ENCODE results near the gene ACAD8.

ACAD8 gene

GRCh38 chr11:134253188-134253993 lies at the start of gene ACAD8, which contains the start of gene THYN1:
Gene ACAD8 (plus strand): TSS chr11:134253568. CDS start chr11:134253601, 33 bp downstream.
Gene THYN1 (minus strand): TSS chr11:134253352. CDS start chr11:134252882, 470 bp downstream.
- DNase-seq (ENCODE audit: low read depth), result peak; percentile 74

DNA sequence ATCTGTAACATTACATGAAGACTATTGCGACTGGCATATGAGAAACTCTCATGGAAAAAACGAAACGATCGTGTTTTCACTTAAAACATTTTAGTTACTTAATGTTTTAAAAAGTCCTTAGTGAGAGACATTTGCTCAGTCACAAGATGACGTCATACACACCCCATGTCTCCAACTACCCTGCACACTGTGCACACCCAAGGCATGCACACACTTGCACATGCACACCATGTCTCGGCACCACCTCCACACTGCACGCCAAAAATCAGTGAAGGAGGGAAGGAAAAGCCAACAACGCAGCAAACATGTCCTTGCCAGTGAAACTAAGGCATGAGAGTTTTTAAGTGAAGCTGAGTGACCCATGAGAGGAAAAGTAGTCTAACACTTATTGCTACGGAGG lies 47.6 kb upstream of the ACAD8 start:
- no peak for DNase-seq (ENCODE audit: low read depth)

DNA sequence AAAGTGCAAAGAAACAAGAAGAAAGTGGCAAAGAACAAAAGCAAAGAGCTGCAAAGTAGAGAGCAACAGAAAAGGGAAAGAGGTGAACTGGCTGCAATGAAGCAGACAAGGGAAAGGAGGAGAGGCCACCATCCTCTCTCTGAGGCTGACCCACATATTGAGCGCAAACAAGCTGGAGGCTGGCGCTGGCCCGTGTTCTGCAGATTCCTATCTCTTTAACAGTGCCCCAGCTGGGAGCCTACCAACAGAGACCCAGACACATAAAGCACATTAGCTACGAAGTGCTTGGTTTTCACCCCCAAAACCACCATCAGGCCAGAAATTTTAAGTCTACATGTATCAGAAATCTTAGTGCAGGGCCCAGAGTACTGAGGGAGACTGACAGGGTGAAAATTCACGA lies 47.2 kb upstream of the ACAD8 start:
- no peak for DNase-seq (ENCODE audit: low read depth)

DNA sequence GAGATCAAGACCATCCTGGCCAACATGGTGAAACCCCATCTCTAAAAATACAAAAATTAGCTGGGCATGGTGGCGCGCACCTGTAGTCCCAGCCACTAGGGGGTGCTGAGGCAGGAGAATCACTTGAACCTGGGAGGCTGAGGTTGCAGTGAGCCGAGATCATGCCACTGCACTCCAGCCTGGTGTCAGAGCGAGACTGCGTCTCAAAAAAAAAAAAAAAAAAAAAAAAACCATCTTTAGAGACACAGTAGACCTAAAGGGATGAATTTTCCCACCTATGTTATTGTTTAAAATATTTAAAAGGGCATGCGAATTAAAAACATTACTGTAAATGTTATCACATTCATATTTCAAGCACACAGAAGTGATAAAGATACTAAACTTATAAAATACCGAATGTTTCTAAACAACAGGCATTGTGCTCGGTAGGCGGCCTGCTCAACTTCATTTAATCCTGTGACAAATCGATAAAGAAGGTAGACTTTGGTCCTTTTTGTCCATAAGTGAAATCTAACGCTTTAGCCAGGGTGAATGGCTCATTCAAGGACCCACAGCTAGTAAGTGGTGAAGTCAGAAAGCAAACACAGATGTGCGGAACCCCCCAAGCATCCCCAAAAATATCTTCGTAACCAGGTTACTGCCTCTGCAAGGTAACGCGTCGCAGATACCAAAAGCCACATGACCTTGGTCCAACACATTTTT lies 45.7 kb upstream of the ACAD8 start:
- no peak for DNase-seq (ENCODE audit: low read depth)

DNA sequence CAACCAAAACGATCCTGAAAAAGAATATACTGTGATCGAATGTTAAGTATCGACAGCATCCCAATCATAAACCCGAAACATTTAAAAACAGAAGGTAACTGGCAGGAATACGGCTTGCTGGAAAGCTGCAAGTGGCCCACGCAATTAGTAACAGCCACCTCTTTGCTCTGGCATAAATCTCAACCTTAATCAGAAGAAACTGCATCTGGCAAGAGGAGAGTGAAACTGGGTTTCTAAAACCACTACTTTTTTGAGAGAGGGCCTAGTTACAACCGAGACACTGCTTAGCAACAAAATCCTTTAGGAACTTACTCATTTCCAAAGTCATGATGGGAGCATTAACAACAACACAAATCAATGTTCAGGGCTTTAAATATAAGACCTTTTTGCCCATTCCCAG lies 37.5 kb upstream of the ACAD8 start:
- DNase-seq (ENCODE audit: low read depth), result no peak

DNA sequence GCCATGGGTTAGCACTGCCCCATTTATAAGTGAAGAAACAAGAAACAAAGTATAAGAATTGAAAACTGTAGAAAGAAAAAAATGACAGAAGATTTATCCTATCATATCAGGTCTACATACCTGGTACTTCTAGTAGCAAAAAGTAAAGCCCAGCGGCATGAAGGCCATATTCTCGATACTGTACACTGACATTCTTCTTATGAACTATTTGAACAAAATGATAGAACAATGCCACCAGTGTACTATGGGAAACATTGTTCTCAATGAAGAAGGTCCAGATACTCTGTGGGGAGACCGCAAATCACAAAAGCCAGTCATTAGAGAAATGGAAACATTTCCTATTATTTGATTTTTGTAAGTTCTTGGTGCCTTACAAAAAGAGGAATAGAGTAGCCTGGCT lies 36.6 kb upstream of the ACAD8 start:
- no peak for DNase-seq (ENCODE audit: low read depth)

DNA sequence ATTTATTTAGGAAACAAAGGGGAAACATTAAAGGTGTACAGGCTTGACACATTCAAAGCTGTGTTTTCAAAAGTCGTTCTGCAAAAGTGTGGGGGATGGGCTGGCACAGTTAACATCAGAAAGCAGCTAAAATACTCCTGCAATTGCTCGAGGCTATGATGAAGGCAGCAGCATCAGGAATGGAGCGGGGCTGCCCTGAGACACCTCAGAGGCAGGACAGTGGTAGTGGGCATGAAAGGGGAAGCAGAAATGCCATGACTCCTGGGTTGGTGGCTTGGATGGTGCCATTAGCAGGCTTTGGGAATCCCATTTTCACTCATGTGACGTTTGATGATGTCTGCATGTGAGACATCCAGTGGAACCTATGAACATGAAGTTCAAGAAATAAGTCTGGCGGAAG lies 30.2 kb upstream of the ACAD8 start:
- DNase-seq (ENCODE audit: low read depth), result no peak

DNA sequence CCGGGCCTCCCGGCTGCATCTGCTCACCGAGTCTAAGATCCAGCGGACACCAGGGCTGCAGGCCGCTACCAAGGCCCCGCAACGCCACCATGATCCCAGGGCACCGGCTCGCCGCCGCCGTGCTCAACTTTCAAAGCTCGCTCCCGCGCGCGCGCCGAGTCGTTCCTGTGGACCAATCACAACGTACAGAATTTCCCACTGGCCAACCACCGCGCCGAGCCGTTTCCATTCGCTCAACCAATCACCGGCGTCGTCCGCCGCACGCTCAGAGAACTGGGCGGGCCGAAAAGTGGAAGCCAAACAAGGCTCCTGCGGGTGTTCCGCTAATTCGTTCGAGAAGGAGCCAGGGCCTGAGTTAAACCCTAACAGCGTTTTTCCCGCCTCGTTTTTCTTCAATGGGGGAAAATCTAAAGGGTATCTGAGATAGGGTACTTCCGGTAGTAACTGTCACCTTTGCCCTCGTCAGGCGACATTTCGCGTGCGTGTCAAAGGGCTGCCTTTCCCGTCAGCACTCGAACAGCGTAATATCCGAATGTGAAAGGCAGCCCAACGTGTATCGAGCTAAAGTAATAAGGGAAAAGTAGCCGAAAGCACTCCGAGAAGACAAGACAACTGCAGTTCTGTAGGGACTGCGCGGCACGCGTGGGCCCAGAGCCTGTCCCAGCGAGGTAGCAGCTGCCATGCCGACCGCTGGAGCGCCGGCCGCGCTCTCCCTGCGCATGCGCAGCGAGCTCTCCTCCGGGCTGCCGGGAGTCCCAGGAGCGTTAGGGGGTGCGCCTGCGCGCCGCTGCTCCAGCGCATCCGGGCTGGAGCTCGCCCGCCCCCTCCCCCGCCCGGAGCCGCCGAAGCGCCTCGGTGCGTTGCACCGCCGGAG lies 29.3 kb upstream of the ACAD8 start, which contains the start of the genes NCAPD3 and VPS26B:
NCAPD3 (minus strand) TSS at position 132 of the 874 bp plus-strand sequence; CDS start at position 91, 41 bp downstream.
VPS26B (plus strand) TSS at position 836 of the 874 bp plus-strand sequence. CDS start 452 bp downstream, outside the sequence.
- peak; percentile 69 for DNase-seq (ENCODE audit: low read depth)

DNA sequence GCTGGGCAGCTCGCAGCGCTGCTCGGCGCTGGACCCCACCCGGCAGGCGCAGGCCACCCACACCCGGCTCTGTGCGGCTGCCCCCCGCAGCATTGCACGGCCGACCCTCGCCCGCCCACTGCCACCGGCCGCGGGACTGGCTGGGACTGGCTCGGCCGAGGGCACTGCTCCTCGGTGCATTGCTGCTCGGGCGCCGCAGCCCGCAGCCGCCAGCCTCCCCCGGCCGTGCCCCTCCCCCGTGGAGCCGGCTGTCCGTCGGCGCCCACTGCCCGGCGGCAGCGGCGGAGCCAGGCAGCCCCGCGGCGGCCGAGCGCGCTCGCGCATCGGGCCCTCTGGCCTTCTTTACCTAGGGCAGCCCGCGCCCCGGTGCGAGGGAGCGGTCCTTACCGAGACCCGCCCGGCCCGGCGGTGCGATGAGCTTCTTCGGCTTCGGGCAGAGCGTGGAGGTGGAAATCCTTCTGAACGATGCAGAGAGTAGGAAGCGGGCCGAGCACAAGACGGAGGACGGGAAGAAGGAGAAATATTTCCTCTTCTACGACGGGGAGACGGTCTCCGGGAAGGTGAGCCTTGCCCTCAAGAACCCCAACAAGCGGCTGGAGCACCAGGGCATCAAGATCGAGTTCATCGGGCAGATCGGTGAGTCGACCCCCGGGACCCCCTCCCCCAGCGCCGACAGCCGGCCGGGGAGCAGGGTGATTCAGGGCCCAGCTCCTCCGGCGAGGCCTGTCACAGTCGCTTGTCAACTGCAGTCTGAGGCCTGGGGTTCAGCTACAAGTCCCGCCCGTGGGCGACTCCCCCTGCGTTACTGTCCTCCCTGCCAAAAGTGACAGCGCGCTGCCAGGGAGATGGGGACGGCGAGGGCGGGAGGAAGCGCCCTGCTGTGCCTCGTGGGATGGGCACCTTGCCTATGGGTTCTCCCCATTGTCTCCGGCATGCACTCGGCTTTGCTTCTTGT lies 28.4 kb upstream of the ACAD8 start:
- DNase-seq (ENCODE audit: low read depth), result no peak

DNA sequence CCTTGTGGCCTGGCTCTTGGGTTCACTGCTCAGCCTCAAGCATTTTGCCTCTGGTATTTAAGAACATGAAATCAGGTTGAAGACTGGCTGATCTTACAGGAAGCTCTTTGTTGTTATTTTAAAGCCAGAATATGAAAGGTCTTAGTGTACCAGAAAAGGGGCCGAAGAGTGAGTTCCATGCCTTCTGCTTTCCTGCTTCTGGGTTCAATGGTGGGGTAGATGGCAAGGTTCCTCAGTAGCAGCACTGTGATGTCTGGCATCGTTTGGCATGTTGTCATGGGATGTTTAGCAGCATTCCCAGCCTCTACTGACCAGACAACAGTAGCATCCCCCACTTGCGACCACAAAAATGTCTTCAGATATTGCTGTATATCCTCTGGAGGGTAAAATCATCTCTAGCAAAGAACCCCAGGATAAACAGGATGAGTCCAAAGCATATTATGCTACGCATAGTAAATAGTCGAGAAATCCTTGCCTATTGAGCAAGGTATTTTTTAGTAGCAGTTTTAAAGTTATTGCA lies 26.5 kb upstream of the ACAD8 start:
- DNase-seq (ENCODE audit: low read depth), result no peak

DNA sequence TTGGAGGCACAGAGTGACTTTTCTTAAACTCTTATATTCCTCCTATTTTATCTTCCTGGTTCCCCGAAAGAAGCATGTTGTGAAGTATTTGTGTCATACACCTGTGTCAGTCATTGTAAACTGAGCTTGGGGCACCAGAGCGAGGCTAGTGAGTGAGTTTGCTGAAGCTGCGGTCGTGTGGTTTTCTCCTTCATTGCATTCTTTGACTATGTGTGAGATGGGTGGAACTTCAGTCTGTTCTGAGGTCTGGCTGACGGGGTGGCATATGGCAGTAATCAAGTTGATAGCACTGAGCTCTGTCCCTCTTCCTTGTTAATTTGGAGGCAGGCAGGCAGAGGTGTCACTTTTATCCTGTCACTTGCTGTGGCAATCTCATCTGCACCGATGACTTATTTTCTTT lies 24.7 kb upstream of the ACAD8 start:
- peak; percentile 56 for DNase-seq (ENCODE audit: low read depth)

GRCh38 chr11:134229126-134229790 lies 24.1 kb upstream of the ACAD8 start:
- no peak for DNase-seq (ENCODE audit: low read depth)

- DNase-seq (ENCODE audit: low read depth), result no peak
Observed at GRCh38 chr11:134230339-134230738, 23.0 kb upstream of the ACAD8 start.

- no peak for DNase-seq (ENCODE audit: low read depth)
Observed at GRCh38 chr11:134231958-134232659, 21.3 kb upstream of the ACAD8 start.

- no peak for DNase-seq (ENCODE audit: low read depth)
Observed at GRCh38 chr11:134233729-134234179, 19.6 kb upstream of the ACAD8 start.

- DNase-seq (ENCODE audit: low read depth), result no peak
Observed at GRCh38 chr11:134235399-134235798, 18.0 kb upstream of the ACAD8 start.

- DNase-seq (ENCODE audit: low read depth), result no peak
Observed at GRCh38 chr11:134236834-134237556, 16.4 kb upstream of the ACAD8 start.

- no peak for DNase-seq (ENCODE audit: low read depth)
Observed at GRCh38 chr11:134237557-134237922, 15.8 kb upstream of the ACAD8 start.

DNA sequence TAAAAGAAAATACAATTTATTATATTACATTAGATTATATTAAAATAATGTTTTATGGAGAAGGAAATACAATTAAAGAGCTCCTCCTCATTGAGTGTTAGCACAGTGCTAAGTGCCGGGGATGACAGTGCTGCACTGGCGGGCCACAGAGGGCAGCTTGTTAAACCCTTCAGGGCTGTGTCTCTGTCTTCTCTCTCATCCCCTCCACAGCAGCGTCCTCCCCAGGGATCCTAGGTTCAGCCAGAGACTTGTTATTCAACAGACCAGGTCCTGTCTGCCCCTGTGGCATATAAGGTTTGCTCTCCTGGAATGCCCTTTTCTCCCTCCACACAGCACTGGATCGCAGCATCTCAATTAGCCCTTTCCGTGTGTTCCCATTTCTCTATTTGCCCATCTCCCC lies 14.4 kb upstream of the ACAD8 start:
- no peak for DNase-seq (ENCODE audit: low read depth)

All from GM04503 (cell line).